ENCODE results near the gene IFNB1. TPM values are rescaled to one million over a fixed set of nuclear protein-coding genes. Genes with fewer than 3 reads are reported as not detected.

The IFNB1 gene
- total and polyA plus RNA-seq, 2 donors (not counting 1 experiment from before 2014, with no cell fraction given): not detected

DNA sequence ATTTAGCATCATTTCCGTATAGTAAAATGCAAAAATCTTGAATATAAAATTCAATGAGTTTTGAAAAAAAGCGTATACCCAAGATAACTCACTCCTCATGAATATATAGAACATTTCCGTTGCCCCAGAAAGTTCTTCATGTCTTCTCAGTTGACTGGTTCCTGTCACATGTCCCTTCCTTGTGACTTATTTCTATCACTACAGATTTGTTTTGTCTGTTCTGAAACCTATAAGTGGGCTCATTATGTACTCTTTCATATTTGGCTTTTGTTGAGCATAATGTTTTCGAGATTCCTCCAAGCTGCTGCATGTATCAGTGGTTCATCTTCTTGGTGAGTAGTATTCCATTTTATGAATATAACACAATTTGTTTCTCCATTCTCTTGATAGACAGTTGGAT lies 35.3 kb downstream of the IFNB1 start:
- Histone ChIP-seq H4K20me1 (ENCODE audit: control insufficient read depth, insufficient read depth, low read length, poor library complexity, severe bottlenecking) (no peaks in the 10 kb centered on the region), H3K79me2 (ENCODE audit: control insufficient read depth, insufficient read depth, low read length) (no peaks in the 10 kb centered on the region), H3K9ac (ENCODE audit: low read length) (no peak overlapping the region), H2AFZ (ENCODE audit: insufficient read depth, low read depth, low read length, poor library complexity, severe bottlenecking) (no peak overlapping the region), H3K9me3 (ENCODE audit: control extremely low read depth in 1 of 3, control insufficient read depth in 2 of 3, insufficient read depth in 1 of 3, low read length in 2 of 3) (no peaks in the 10 kb centered on the region), H3K27ac (ENCODE audit: low read length in 2 of 2) (no peak overlapping the region), H3K4me2 (replicated peaks; ENCODE audit: low read depth, low read length, poor library complexity, severe bottlenecking) (no peak overlapping the region), H3K36me3 (replicated peaks in 1 of 2; ENCODE audit: control extremely low read depth in 1 of 2, control insufficient read depth in 1 of 2, extremely low read depth in 1 of 2, insufficient read depth in 2 of 2, low read length in 1 of 2) (no peaks in the 10 kb centered on the region), H3K4me3 (ENCODE audit: control extremely low read depth in 1 of 5, extremely low read depth in 1 of 5, insufficient read depth in 1 of 5, low read depth in 2 of 5, low read length in 4 of 5) (no peak overlapping the region), H3K27me3 (replicated peaks in 1 of 4; ENCODE audit: control extremely low read depth in 1 of 4, control insufficient read depth in 3 of 4, insufficient read depth in 4 of 4, low read length in 3 of 4) (no peaks in the 10 kb centered on the region), H3K4me1 (ENCODE audit: control insufficient read depth in 2 of 2, insufficient read depth in 2 of 2, low read length in 2 of 2) (peaks cover 0 to 2% of the 10 kb centered on the region in 2 donors)
- no peak overlapping the region for H3K4me3 Mint-ChIP-seq
- no peaks in the 10 kb centered on the region for H3K27me3 Mint-ChIP-seq
- no peak for ATAC-seq (ENCODE audit: low read depth)
- ChIA-PET POLR2A (no interaction called here), CTCF (no interaction called here)
- intact Hi-C loops (cut with micrococcal nuclease): no loop called here
- DNase-seq: no peak
- H3K4me1 Mint-ChIP-seq: peaks cover 4% of the 10 kb centered on the region
- TF ChIP-seq EZH2 (IDR thresholded peaks at IDR 0.05; ENCODE audit: borderline replicate concordance, insufficient read depth, low read depth, low read length, poor library complexity, severe bottlenecking): no peak
- TF ChIP-seq, protein P1, sequence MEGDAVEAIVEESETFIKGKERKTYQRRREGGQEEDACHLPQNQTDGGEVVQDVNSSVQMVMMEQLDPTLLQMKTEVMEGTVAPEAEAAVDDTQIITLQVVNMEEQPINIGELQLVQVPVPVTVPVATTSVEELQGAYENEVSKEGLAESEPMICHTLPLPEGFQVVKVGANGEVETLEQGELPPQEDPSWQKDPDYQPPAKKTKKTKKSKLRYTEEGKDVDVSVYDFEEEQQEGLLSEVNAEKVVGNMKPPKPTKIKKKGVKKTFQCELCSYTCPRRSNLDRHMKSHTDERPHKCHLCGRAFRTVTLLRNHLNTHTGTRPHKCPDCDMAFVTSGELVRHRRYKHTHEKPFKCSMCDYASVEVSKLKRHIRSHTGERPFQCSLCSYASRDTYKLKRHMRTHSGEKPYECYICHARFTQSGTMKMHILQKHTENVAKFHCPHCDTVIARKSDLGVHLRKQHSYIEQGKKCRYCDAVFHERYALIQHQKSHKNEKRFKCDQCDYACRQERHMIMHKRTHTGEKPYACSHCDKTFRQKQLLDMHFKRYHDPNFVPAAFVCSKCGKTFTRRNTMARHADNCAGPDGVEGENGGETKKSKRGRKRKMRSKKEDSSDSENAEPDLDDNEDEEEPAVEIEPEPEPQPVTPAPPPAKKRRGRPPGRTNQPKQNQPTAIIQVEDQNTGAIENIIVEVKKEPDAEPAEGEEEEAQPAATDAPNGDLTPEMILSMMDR (IDR thresholded peaks at IDR 0.05): no peak
- no peaks in the 10 kb centered on the region for H3K9me3 Mint-ChIP-seq (ENCODE audit: insufficient read depth)
- no CpG with 5 or more reads among the region's 4 CpGs for WGBS (ENCODE audit: insufficient coverage)
- no peak overlapping the region for H3K27ac Mint-ChIP-seq

DNA sequence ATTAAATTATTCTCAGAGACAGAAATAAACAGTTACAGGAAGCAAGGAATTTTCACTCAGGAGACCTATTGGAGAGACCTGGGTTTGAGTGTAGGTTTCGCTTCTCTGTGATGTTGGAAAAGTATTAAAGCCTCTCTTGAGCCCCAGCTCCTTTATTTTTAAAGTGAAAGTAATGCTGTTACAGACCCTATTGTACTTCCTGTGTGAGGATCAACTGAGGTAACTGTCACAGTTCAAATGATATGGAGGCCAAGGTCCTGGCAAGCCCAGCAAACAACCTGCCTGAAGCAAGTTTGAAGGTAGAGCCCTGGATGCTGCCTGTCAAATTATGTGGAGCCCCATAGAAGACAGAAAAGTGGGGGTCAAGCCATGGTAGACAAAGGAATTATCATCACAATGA lies 38.4 kb downstream of the IFNB1 start:
- no peak overlapping the region for H3K4me3 Mint-ChIP-seq
- WGBS (ENCODE audit: insufficient coverage): no CpG with 5 or more reads among the region's 1 CpG
- no peak overlapping the region for H3K9ac ChIP-seq (ENCODE audit: low read length)
- no peak overlapping the region for H3K27ac ChIP-seq (ENCODE audit: low read length in 2 of 2)
- H3K27me3 ChIP-seq (replicated peaks in 1 of 4; ENCODE audit: control extremely low read depth in 1 of 4, control insufficient read depth in 3 of 4, insufficient read depth in 4 of 4, low read length in 3 of 4): no peaks in the 10 kb centered on the region
- no peaks in the 10 kb centered on the region for H3K9me3 Mint-ChIP-seq (ENCODE audit: insufficient read depth)
- H2AFZ ChIP-seq (ENCODE audit: insufficient read depth, low read depth, low read length, poor library complexity, severe bottlenecking): no peak overlapping the region
- H3K27me3 Mint-ChIP-seq: no peaks in the 10 kb centered on the region
- H4K20me1 ChIP-seq (ENCODE audit: control insufficient read depth, insufficient read depth, low read length, poor library complexity, severe bottlenecking): no peaks in the 10 kb centered on the region
- no peaks in the 10 kb centered on the region for H3K9me3 ChIP-seq (ENCODE audit: control extremely low read depth in 1 of 3, control insufficient read depth in 2 of 3, insufficient read depth in 1 of 3, low read length in 2 of 3)
- DNase-seq (no peak), ATAC-seq (ENCODE audit: low read depth) (no peak)
- intact Hi-C loops (cut with micrococcal nuclease): loop anchor here (10.0 kb wide), 2 partner anchors 55 to 355 kb away; partner anchors contain the start of gene FOCAD
- no peaks in the 10 kb centered on the region for H3K79me2 ChIP-seq (ENCODE audit: control insufficient read depth, insufficient read depth, low read length)
- no peak overlapping the region for H3K4me2 ChIP-seq (replicated peaks; ENCODE audit: low read depth, low read length, poor library complexity, severe bottlenecking)
- H3K4me1 Mint-ChIP-seq: peaks cover 2% of the 10 kb centered on the region
- H3K36me3 ChIP-seq (replicated peaks in 1 of 2; ENCODE audit: control extremely low read depth in 1 of 2, control insufficient read depth in 1 of 2, extremely low read depth in 1 of 2, insufficient read depth in 2 of 2, low read length in 1 of 2): no peaks in the 10 kb centered on the region
- H3K4me3 ChIP-seq (ENCODE audit: control extremely low read depth in 1 of 5, extremely low read depth in 1 of 5, insufficient read depth in 1 of 5, low read depth in 2 of 5, low read length in 4 of 5): no peak overlapping the region
- ChIA-PET POLR2A (no interaction called here), CTCF (no interaction called here)
- no peak overlapping the region for H3K27ac Mint-ChIP-seq
- TF ChIP-seq EZH2 (IDR thresholded peaks at IDR 0.05; ENCODE audit: borderline replicate concordance, insufficient read depth, low read depth, low read length, poor library complexity, severe bottlenecking): no peak
- TF ChIP-seq, protein P1 (IDR thresholded peaks at IDR 0.05): no peak
- H3K4me1 ChIP-seq (ENCODE audit: control insufficient read depth in 2 of 2, insufficient read depth in 2 of 2, low read length in 2 of 2): no peaks in the 10 kb centered on the region
